ENCODE data around the gene PROX2.

Gene PROX2

GRCh38 chr14:74888164-74889158 lies 12.5 kb upstream of the PROX2 start:
- peaks cover 18% of the 10 kb centered on the region for H3K79me1 ChIP-seq (replicated peaks; ENCODE audit: low read length, poor library complexity, severe bottlenecking)
- 73% methylated on average over 12 of the region's 12 CpGs for whole genome bisulfite sequencing
- no peak overlapping the region for H3K4ac ChIP-seq (ENCODE audit: low read depth in 1 of 2, low read length in 2 of 2)
- no peaks in the 10 kb centered on the region for H3K27me3 ChIP-seq (ENCODE audit: control insufficient read depth in 1 of 2, insufficient read depth in 1 of 2, low read length in 2 of 2)
- H2BK120ac ChIP-seq (ENCODE audit: low read depth, low read length) = no peak overlapping the region
- H2BK15ac ChIP-seq (ENCODE audit: low read depth, poor library complexity, severe bottlenecking) = no peak overlapping the region
- H2AK5ac ChIP-seq (ENCODE audit: low read length, severe bottlenecking) = no peak overlapping the region
- no peak overlapping the region for H2AFZ ChIP-seq (ENCODE audit: low read depth, low read length)
- no peak overlapping the region for H3K14ac ChIP-seq (ENCODE audit: low read length in 2 of 2)
- no peak overlapping the region for H4K8ac ChIP-seq (ENCODE audit: low read length)
- no peak overlapping the region for H3K18ac ChIP-seq (ENCODE audit: low read depth in 1 of 2, low read length in 2 of 2)
- no peak overlapping the region for H3K23ac ChIP-seq (ENCODE audit: low read length in 2 of 2)
- no peak overlapping the region for H3K27ac ChIP-seq (ENCODE audit: low read length, poor library complexity, severe bottlenecking)
- peak overlapping the region; percentile 39 for H3K9ac ChIP-seq (ENCODE audit: low read length)
- no peak overlapping the region for H3K4me3 ChIP-seq (ENCODE audit: insufficient read depth in 1 of 2, low read depth in 1 of 2, low read length in 2 of 2)
- no peak overlapping the region for H2BK12ac ChIP-seq (ENCODE audit: low read length in 2 of 2)
- DNase-seq = peak; percentile 41
- no peak overlapping the region for H2BK5ac ChIP-seq (ENCODE audit: low read depth, low read length, poor library complexity, severe bottlenecking)
- H3K4me2 ChIP-seq (ENCODE audit: low read length, poor library complexity, severe bottlenecking) = no peak overlapping the region
- no peaks in the 10 kb centered on the region for H3K9me3 ChIP-seq (ENCODE audit: control insufficient read depth, low read length)
- H3K4me1 ChIP-seq (ENCODE audit: control insufficient read depth, insufficient read depth, low read depth, low read length) = peaks cover 8% of the 10 kb centered on the region
- H4K91ac ChIP-seq (ENCODE audit: low read length) = no peak overlapping the region
- peaks cover 23 to 81% of the 10 kb centered on the region in 2 experiments for H3K36me3 ChIP-seq (ENCODE audit: control insufficient read depth in 1 of 2, insufficient read depth in 2 of 2, low read depth in 1 of 2, low read length in 2 of 2)

- Histone ChIP-seq H2BK12ac (ENCODE audit: low read length in 2 of 2) (no peak overlapping the region), H3K9me3 (ENCODE audit: control insufficient read depth, low read length) (no peaks in the 10 kb centered on the region)
- WGBS = 75% methylated on average over 2 of the region's 3 CpGs
Observed at GRCh38 chr14:74886001-74886400, 10.1 kb upstream of the PROX2 start.

GRCh38 chr14:74882103-74882920 lies 6.4 kb upstream of the PROX2 start:
- H3K4me3 ChIP-seq (ENCODE audit: insufficient read depth in 1 of 2, low read depth in 1 of 2, low read length in 2 of 2) = peak overlapping the region; percentile 98 to 99
- H3K4ac ChIP-seq (ENCODE audit: low read depth in 1 of 2, low read length in 2 of 2) = peak overlapping the region; percentile 89 to 95
- H2BK12ac ChIP-seq (ENCODE audit: low read length in 2 of 2) = peak overlapping the region in 1 of 2 experiments; percentile 24
- no peaks in the 10 kb centered on the region for H3K79me1 ChIP-seq (replicated peaks; ENCODE audit: low read length, poor library complexity, severe bottlenecking)
- no peak overlapping the region for H2BK120ac ChIP-seq (ENCODE audit: low read depth, low read length)
- H2BK15ac ChIP-seq (ENCODE audit: low read depth, poor library complexity, severe bottlenecking) = peak overlapping the region; percentile 99
- H3K9me3 ChIP-seq (ENCODE audit: control insufficient read depth, low read length) = no peaks in the 10 kb centered on the region
- peak overlapping the region; percentile 16 for H2AK5ac ChIP-seq (ENCODE audit: low read length, severe bottlenecking)
- H3K27ac ChIP-seq (ENCODE audit: low read length, poor library complexity, severe bottlenecking) = peak overlapping the region; percentile 41
- H3K23ac ChIP-seq (ENCODE audit: low read length in 2 of 2) = peak overlapping the region in 1 of 2 experiments; percentile 99
- peak overlapping the region; percentile 88 for H3K4me2 ChIP-seq (ENCODE audit: low read length, poor library complexity, severe bottlenecking)
- H3K14ac ChIP-seq (ENCODE audit: low read length in 2 of 2) = peak overlapping the region; percentile 21 to 99
- H3K18ac ChIP-seq (ENCODE audit: low read depth in 1 of 2, low read length in 2 of 2) = peak overlapping the region; percentile 80 to 100
- H2BK5ac ChIP-seq (ENCODE audit: low read depth, low read length, poor library complexity, severe bottlenecking) = no peak overlapping the region
- no peaks in the 10 kb centered on the region for H3K27me3 ChIP-seq (ENCODE audit: control insufficient read depth in 1 of 2, insufficient read depth in 1 of 2, low read length in 2 of 2)
- DNase-seq = peak; percentile 87
- peaks cover 8% of the 10 kb centered on the region for H3K4me1 ChIP-seq (ENCODE audit: control insufficient read depth, insufficient read depth, low read depth, low read length)
- H3K36me3 ChIP-seq (ENCODE audit: control insufficient read depth in 1 of 2, insufficient read depth in 2 of 2, low read depth in 1 of 2, low read length in 2 of 2) = peaks cover 8 to 29% of the 10 kb centered on the region in 2 experiments
- 4% methylated on average over 49 of the region's 49 CpGs for WGBS
- peak overlapping the region; percentile 99 for H3K9ac ChIP-seq (ENCODE audit: low read length)
- H4K91ac ChIP-seq (ENCODE audit: low read length) = peak overlapping the region; percentile 92
- peak overlapping the region; percentile 77 for H2AFZ ChIP-seq (ENCODE audit: low read depth, low read length)
- H4K8ac ChIP-seq (ENCODE audit: low read length) = peak overlapping the region; percentile 86

More at GRCh38 chr14:74886001-74886400, 10.1 kb upstream of the PROX2 start:
- peak overlapping the region in 1 of 2 experiments; percentile 48 for H3K4me3 ChIP-seq (ENCODE audit: insufficient read depth in 1 of 2, low read depth in 1 of 2, low read length in 2 of 2)
- H3K4me1 ChIP-seq (ENCODE audit: control insufficient read depth, insufficient read depth, low read depth, low read length) = peaks cover 9% of the 10 kb centered on the region
- no peak overlapping the region for H2BK120ac ChIP-seq (ENCODE audit: low read depth, low read length)
- no peak overlapping the region for H3K27ac ChIP-seq (ENCODE audit: low read length, poor library complexity, severe bottlenecking)
- H3K79me1 ChIP-seq (replicated peaks; ENCODE audit: low read length, poor library complexity, severe bottlenecking) = peaks cover 12% of the 10 kb centered on the region
- no peak overlapping the region for H4K91ac ChIP-seq (ENCODE audit: low read length)
- DNase-seq = peak; percentile 82
- H2BK5ac ChIP-seq (ENCODE audit: low read depth, low read length, poor library complexity, severe bottlenecking) = no peak overlapping the region
- H3K4ac ChIP-seq (ENCODE audit: low read depth in 1 of 2, low read length in 2 of 2) = no peak overlapping the region
- H3K18ac ChIP-seq (ENCODE audit: low read depth in 1 of 2, low read length in 2 of 2) = no peak overlapping the region
- no peak overlapping the region for H2BK15ac ChIP-seq (ENCODE audit: low read depth, poor library complexity, severe bottlenecking)
- no peak overlapping the region for H3K14ac ChIP-seq (ENCODE audit: low read length in 2 of 2)
- no peak overlapping the region for H2AK5ac ChIP-seq (ENCODE audit: low read length, severe bottlenecking)
- no peaks in the 10 kb centered on the region for H3K27me3 ChIP-seq (ENCODE audit: control insufficient read depth in 1 of 2, insufficient read depth in 1 of 2, low read length in 2 of 2)
- peaks cover 16 to 60% of the 10 kb centered on the region in 2 experiments for H3K36me3 ChIP-seq (ENCODE audit: control insufficient read depth in 1 of 2, insufficient read depth in 2 of 2, low read depth in 1 of 2, low read length in 2 of 2)
- no peak overlapping the region for H2AFZ ChIP-seq (ENCODE audit: low read depth, low read length)
- peak overlapping the region; percentile 99 for H3K9ac ChIP-seq (ENCODE audit: low read length)
- H4K8ac ChIP-seq (ENCODE audit: low read length) = no peak overlapping the region
- H3K23ac ChIP-seq (ENCODE audit: low read length in 2 of 2) = no peak overlapping the region
- H3K4me2 ChIP-seq (ENCODE audit: low read length, poor library complexity, severe bottlenecking) = no peak overlapping the region
